Central memory CD4-positive, alpha-beta T cell (primary cell): Measurements from ENCODE around the gene SH2D2A.

Experiments
- DNase-seq: peaks from one replicate; pipeline ENCODE4 v3.0.0; 2022
- total RNA-seq, 3 experiments: gene quantifications; one replicate each; lab custom pipeline; 2026; lab: John Stamatoyannopoulos, UW

Gene SH2D2A
- 31.2 to 114 (median 49.6) reads per million in 3 experiments for total RNA-seq

GRCh38 chr1:156816561-156817328, at the start of gene SH2D2A:
Gene SH2D2A (minus strand): TSS chr1:156816848. CDS start chr1:156816708, 140 bp downstream.
- peak; percentile 98 for DNase-seq

DNA sequence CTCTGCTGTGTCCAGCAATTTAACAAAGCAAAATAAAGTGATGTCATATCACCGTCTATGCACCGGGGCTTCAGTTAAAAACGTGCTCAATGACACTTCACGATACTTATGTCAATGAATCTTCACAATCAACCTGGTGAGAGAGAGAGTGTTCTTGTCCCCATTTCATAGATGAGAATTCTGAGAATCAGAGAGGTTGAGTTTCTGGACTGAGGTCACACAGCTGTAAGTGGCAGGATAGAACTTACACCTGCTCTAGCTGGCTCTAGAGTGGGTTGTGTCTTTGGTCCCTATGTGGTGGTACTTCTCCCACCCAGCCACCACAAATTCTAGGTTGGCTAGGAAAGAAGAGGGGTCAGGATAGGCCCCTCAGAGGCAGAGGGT, 49.2 kb upstream of the SH2D2A start:
- DNase-seq: no peak

GRCh38 chr1:156865258-156865657, 48.6 kb upstream of the SH2D2A start:
- DNase-seq: no peak

DNA sequence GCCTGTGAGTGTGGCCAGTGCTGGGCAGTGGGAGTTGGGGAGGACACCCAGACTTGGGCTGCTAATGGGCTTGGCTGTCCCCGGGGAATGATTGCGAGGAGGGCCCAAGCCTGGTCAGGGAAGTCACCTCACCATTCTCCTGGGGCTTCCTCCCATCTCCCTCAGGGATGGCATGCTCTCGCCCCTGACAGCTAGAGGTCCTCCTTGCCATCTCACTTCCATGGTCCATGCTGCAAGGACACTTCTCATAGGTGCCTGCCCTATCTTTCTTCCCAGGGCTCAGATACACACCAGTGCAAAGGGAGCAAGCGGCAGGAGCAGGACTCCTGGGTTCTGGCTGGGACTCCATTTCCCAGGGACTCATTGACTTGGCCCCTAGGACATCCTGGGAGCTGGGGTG, 48.1 kb upstream of the SH2D2A start:
- no peak for DNase-seq

- DNase-seq: no peak
These were observed 47.0 kb upstream of the SH2D2A start for GRCh38 chr1:156863631-156864030.

DNA sequence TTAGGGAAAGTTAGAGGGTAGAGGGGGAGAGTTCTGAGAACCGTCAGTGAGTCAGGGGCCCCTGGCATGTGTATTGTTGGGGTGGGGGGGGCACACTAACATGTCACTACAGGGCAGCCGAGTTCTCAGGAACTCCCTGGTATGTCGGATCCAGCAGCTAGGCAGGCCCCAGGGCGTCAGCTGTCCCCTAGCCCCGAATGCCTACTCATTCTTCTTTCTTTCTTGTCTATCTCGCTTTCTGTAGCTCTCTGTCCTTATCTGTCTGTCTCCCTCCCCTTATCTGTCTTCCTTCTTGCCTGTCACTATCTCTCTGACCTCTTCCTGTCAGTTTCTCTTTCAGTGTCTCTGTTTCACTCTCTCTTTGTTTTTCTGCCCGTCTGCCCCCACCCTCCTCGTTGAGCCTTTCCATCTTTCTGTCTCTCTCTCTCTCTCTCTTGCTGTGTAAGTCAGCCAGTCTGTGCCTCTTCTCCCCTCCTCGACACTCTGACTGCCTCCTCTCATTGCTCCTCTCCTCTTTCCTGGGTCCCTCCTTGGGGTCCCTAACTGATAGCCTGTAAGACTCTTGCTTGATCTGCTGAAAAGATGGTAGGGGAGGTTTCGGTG, 46.5 kb upstream of the SH2D2A start:
- no peak for DNase-seq

DNA sequence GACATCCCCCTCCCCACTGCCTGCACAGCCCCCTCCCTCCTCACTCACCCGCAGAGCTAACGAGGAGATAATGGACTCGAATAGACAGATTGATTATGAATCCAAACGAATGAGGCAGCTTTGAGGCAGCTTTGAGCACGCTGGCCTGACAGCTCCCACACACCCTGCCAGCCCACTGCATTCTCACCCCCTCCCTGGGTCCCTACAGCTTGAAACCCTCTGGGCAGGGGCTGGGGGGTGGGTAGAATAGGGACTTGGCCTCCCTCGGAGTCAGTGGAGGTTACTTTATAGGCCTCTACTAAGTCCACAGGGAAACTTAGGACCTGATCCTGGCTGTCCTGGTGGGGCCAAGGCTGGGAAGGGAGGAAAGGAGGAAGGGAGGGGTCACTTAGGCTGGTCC, 45.9 kb upstream of the SH2D2A start:
- no peak for DNase-seq

- DNase-seq: peak; percentile 39
These were observed 44.2 kb upstream of the SH2D2A start, which contains the start of gene NTRK1 for GRCh38 chr1:156860628-156861423. Gene NTRK1 (plus strand): TSS chr1:156860865. CDS start chr1:156860935, 70 bp downstream.

GRCh38 chr1:156860113-156860627, 43.5 kb upstream of the SH2D2A start:
- DNase-seq: peak; percentile 38

DNA sequence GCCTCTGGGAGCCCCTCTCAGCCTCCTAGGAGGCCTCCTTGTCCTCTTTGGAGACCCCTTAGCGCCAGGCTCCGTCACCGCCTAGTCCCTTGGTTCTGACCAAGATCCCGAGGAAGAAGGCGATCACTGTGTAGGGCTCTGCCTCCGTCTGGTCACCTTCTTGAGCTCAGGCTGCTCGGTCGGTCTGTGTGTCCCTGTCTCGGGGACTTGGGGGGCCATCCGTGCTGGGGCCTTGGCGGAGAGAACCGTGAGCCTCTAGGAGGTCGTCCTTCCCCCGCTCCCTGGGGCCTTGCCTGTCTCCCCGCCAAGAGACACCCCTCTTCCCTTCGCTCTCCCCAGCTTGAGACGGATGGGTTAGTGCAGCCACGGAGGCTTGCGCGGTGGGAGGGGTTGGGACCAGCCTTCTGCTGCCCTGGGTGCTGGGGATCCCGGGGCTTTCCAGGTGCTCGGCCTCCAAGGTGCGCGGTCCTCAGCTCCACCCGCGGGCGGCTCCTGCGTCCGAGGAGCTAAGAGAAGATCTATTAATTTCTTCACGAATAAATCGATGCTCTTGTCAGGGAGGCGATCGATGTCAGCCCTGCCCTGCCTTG, 43.0 kb upstream of the SH2D2A start:
- peak; percentile 5 for DNase-seq

DNA sequence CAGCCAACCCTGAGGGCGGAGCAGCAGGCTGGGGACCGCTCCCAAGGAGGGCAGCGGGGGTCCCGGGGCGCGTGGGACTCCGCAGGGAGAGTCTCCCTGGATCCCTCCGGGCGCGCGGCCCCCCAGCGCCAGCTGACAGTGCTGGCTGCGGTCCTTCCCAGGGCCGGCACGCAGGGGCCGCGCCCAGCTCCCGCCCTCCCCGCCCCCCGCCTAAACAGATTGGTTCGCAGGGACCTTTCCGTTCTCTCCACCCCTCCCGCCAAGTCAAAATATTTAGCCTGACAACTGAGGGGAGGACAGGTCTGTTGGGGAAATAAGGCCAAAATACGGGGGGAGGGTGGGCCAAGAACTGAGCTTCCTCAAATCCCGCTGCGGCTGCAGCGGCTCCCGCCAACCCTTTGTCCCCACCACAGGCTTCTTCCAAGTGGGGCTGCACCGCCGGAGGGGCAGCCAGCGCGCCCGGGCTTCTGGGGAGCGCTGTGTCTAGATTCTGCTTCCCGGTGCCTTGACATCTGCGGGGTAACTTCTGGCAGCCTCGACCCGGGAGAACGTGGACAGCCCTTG, 42.4 kb upstream of the SH2D2A start, which contains the start of gene INSRR:
Gene INSRR, minus strand, starts transcription at position 159 of the 564 bp plus-strand sequence. CDS start 496 bp downstream, outside the sequence.
- DNase-seq: no peak

- no peak for DNase-seq
These were observed 41.9 kb upstream of the SH2D2A start for GRCh38 chr1:156858555-156858956.

DNA sequence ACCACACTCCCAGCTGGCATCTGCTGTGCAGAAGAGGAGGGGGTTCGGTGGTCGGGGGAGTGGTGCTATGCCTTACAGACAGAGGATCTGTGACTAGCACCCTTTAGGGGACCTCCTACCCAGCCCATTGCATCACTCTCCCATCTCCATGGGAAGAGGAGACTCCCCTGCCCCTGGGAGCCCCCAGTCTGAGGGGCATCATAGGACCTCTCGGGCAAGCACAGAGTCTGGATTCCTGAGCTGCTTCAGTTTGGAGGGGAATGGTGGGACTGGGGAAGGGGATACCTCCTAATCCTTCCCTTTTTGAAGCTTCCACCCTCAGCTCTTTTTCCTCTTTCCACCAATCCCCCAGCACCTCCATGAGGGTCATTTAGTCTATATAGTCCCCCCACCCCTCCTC, 40.9 kb upstream of the SH2D2A start:
- no peak for DNase-seq

DNA sequence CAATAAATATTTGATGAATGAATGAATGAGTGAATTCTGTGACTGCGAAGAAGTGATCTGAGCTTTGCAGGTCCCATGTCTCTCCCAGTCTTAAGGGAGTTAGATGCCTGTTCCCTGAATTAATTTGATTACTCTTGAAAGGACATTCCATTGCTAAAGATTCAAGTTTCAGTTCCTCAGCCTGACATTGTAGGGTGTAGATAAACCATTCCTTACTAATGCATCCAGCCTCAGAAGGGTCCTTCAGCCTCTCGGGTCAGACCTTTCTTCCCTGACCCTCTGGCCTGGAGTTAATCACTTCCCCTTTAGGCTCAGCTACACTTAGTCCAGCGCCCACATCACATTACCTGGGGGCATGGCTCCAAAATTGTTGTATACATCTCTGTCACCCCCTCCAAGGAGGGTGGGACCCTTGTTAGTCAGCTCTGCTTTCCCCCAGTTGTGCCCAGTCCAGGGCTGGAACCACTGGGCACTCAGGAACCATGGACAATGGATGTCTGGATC, 39.7 kb upstream of the SH2D2A start:
- no peak for DNase-seq

DNA sequence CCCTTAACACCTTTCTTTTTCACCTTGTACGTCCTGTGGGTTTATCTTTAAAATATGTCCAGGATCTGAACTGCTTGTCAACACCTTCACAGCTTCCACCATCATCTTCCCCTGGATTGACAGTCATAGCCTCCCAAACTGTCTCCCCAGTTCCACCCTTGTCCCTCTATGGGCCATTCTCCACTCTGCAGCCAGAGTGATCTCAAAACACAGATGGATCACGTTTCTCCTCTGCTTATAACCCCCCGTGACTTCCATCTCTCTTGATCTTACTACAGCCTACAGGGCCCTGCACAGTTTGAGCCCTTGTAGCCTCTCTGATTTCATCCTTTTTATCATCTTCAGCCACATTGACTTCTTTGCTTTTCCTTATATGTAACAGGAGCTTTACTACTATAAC, 38.0 kb upstream of the SH2D2A start:
- no peak for DNase-seq

GRCh38 chr1:156853761-156854160, 37.1 kb upstream of the SH2D2A start:
- DNase-seq: no peak

GRCh38 chr1:156852418-156852874, 35.8 kb upstream of the SH2D2A start:
- no peak for DNase-seq

- DNase-seq: no peak
These were observed 35.2 kb upstream of the SH2D2A start for GRCh38 chr1:156851779-156852417.

DNA sequence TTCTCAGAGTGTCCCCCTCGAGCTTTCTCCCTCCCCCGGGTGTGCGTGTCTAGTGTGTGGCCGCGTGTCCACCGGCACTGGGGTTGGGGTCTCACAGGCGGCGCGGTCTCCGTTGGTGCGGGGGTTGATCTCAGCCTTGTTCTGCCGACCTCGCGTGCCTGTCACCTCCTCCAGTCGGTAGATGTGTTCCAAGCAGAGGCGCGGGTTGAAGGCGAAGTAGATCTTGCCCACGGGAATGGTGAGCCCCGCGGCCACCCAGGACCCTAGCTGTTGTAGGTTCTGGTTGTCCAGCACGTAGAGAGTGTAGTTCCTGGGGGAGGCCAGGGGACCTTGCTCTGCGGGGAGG, 32.5 kb upstream of the SH2D2A start:
- DNase-seq: no peak

- peak; percentile 62 for DNase-seq
These were observed 32.0 kb upstream of the SH2D2A start for GRCh38 chr1:156848461-156849150.
